OCI-LY1 (cell line): Measurements from ENCODE around the gene TRABD2B.

Source experiments
- CTCF ChIP-seq: fragments of 200-600 bp; sonication (generic), shearing (Covaris generic); IDR thresholded peaks from 2 replicates; pipeline ENCODE4 v1.5.1; 2017; ENCODE audit warnings: mild to moderate bottlenecking, antibody characterized with exemption, low read length, moderate library complexity, mixed read lengths
- EZH2 ChIP-seq: fragments of 200-600 bp; sonication (generic), shearing (Covaris generic); IDR thresholded peaks from 2 replicates; pipeline ENCODE4 v1.8.0; 2017; ENCODE audit warnings: borderline replicate concordance, mixed run types, mild to moderate bottlenecking, antibody characterized with exemption, low read length, moderate library complexity, mixed read lengths

DNA sequence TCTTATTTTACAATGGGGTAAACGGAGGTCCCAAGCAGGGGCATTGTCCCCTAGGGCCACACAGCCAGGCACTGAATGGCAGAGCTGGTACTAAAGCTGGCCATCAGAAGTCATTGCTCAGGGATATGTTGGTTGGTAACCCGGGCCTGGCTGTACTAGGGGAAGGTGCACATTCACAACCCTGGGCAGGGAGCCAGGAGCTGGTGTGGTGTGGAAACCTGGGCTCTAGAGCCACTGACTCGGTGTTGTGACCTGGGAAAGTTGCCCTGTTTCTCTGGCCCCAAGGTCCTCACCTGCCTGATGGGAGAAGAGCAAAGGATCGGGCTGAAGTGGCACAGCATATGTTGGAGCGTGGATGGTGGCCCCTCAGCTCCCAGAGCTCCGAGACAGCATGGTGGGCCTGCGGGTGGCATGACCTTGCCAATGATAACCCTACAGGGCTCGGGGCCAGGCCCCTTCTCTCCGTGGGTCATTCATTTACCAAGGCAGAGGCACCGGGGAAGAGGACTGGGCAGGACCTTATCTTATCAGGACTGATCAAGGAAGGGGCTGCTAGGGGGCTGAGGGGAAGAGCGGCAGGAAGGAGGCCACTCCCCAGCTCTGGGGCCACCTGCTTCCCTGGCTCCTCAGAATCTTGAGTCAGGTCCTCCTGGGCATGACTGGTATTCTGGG lies 274.1 kb downstream of the TRABD2B start:
- TF ChIP-seq CTCF (no peak), EZH2 (no peak)
